Astrocyte (in vitro differentiated cells and primary cell): ENCODE results near the gene KCNH4. TPM values are rescaled to one million over a fixed set of nuclear protein-coding genes. Genes with fewer than 3 reads are reported as not detected.

Source experiments
- DNase-seq: peaks from one replicate; pipeline ENCODE4 v3.0.0-alpha.2; 2010; ENCODE audit warnings: low read depth
- FAIRE-seq: peaks from 2 replicates; lab custom pipeline; 2011; peaks lifted over from hg19 to GRCh38; lab: Jason Lieb, UNC
- H2AFZ ChIP-seq: 2 replicates; pipeline ENCODE4 v1.6.0; 2012; ENCODE audit warnings: low read depth, low read length, inconsistent platforms
- H3K27ac ChIP-seq: 2 replicates; pipeline ENCODE4 v1.5.1; 2011; ENCODE audit warnings: low read depth, low read length, inconsistent platforms
- H3K27me3 ChIP-seq: 2 replicates; pipeline ENCODE4 v1.6.0; 2011; ENCODE audit warnings: low read length, inconsistent platforms; ENCODE audit not compliant: insufficient read depth
- H3K36me3 ChIP-seq: 2 replicates; pipeline ENCODE4 v1.5.1; 2011; ENCODE audit warnings: low read length, inconsistent platforms; ENCODE audit not compliant: insufficient read depth
- H3K4me1 ChIP-seq: 2 replicates; pipeline ENCODE4 v1.5.1; 2011; ENCODE audit warnings: low read length, inconsistent platforms; ENCODE audit not compliant: insufficient read depth
- H3K4me2 ChIP-seq: 2 replicates; pipeline ENCODE4 v1.6.0; 2012; ENCODE audit warnings: low read length, inconsistent platforms
- H3K4me3 ChIP-seq: 2 replicates; pipeline ENCODE4 v1.5.1; 2011; ENCODE audit warnings: low read depth, mild to moderate bottlenecking, low read length, inconsistent platforms; ENCODE audit not compliant: insufficient read depth
- H3K79me2 ChIP-seq: 2 replicates; pipeline ENCODE4 v1.6.0; 2012; ENCODE audit warnings: mild to moderate bottlenecking, low read length, inconsistent platforms; ENCODE audit not compliant: insufficient read depth
- H3K9ac ChIP-seq: 2 replicates; pipeline ENCODE4 v1.6.0; 2012; ENCODE audit warnings: mild to moderate bottlenecking, low read length, inconsistent platforms
- H3K9me3 ChIP-seq: 2 replicates; pipeline ENCODE4 v1.5.1; 2012; ENCODE audit warnings: low read depth, mild to moderate bottlenecking, low read length, inconsistent platforms; ENCODE audit not compliant: insufficient read depth
- H4K20me1 ChIP-seq: 2 replicates; pipeline ENCODE4 v1.6.0; 2012; ENCODE audit warnings: low read length, inconsistent platforms; ENCODE audit not compliant: insufficient read depth
- H3K27ac Mint-ChIP-seq: one replicate; pipeline ENCODE4 v1.8.0; 2021; ENCODE audit warnings: mild to moderate bottlenecking, mixed read lengths; ENCODE audit not compliant: unreplicated experiment
- H3K27me3 Mint-ChIP-seq: one replicate; pipeline ENCODE4 v1.8.0; 2021; ENCODE audit warnings: low read depth, mixed read lengths; ENCODE audit not compliant: unreplicated experiment
- H3K36me3 Mint-ChIP-seq: one replicate; pipeline ENCODE4 v1.8.0; 2021; ENCODE audit warnings: low read depth, mixed read lengths; ENCODE audit not compliant: unreplicated experiment
- H3K4me1 Mint-ChIP-seq: one replicate; pipeline ENCODE4 v1.8.0; 2021; ENCODE audit warnings: low read depth, mixed read lengths; ENCODE audit not compliant: unreplicated experiment
- H3K4me3 Mint-ChIP-seq: one replicate; pipeline ENCODE4 v1.8.0; 2021; ENCODE audit warnings: mild to moderate bottlenecking, moderate library complexity, mixed read lengths; ENCODE audit not compliant: unreplicated experiment
- H3K9me3 Mint-ChIP-seq: one replicate; pipeline ENCODE4 v1.8.0; 2021; ENCODE audit warnings: mild to moderate bottlenecking, mixed read lengths; ENCODE audit not compliant: unreplicated experiment
- EZH2 ChIP-seq: IDR thresholded peaks from 2 replicates; pipeline ENCODE4 v1.6.1; 2012; ENCODE audit warnings: mild to moderate bottlenecking, low read length, inconsistent platforms; ENCODE audit not compliant: insufficient read depth
- total RNA-seq: library from RNA; stranded (reverse); gene quantifications from 2 replicates; pipeline ENCODE4 v1.2.1, GENCODE V29; 2021
- TF ChIP-seq, protein P1 (sequence below): IDR thresholded peaks from 2 replicates; pipeline ENCODE4 v1.5.1; 2011; ENCODE audit warnings: low read depth, mild to moderate bottlenecking, inconsistent platforms, low read length, moderate library complexity; ENCODE audit not compliant: insufficient read depth

The KCNH4 gene
- total RNA-seq, 1 donor from 2014 or later, result not detected

DNA sequence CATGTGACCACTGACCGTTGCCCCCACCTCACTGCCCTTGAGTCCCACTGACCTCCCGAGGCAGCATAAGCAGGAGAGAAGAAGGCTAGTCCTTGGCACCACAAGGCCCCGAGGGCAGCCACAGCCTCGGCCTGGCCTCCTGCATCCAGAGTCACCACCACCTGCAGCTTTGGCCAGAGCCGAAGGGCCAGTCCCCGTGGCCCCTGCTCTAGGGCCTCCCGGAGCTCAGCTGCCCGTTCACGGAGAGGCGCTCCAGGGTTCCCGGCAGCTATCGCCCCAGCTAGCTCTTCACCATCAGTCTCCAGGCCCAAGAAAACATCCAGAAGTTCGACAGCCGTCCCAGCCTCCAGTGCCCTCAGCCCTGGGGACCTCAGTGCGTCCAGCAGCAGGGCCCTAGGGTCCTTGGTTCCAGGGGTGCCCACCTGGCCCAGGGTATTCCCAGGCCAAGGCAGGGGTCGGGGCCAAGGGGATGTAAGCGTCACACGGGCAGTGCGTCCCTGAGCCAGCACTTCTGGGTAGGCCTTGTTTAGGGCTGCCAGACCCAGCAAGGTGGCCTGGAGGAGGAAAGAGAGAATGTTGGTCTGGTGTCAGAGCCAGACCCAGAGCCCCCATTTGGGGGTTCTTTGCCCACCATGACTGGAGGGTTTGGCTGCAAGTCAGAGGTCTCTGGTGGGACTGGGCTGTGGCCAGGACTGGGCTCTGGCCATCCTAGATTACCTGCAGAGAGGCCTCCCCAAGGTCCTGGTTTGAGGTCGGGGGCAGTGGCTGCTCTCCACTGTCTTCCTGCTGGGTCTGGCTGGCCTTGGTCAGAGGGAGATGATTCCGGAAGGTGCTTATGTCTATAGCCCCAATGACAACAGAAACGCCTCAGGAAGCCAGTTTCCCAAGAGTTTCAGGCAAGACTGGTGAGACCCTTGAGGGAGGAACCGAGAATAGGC lies 11.5 kb upstream of the KCNH4 start:
- Mint-ChIP-seq H3K36me3 (no peaks in the 10 kb centered on the region), H3K27me3 (peaks cover 12% of the 10 kb centered on the region), H3K9me3 (no peaks in the 10 kb centered on the region), H3K27ac (no peak overlapping the region), H3K4me1 (no peaks in the 10 kb centered on the region), H3K4me3 (no peak overlapping the region)
- H3K27ac ChIP-seq, result no peak overlapping the region
- H3K4me3 ChIP-seq, result no peak overlapping the region
- H3K4me2 ChIP-seq, result no peak overlapping the region
- no peak overlapping the region for H2AFZ ChIP-seq
- H3K4me1 ChIP-seq, result no peaks in the 10 kb centered on the region
- H4K20me1 ChIP-seq, result no peaks in the 10 kb centered on the region
- H3K27me3 ChIP-seq, result no peaks in the 10 kb centered on the region
- FAIRE-seq (no peak), DNase-seq (no peak)
- H3K36me3 ChIP-seq, result no peaks in the 10 kb centered on the region
- no peak overlapping the region for H3K9ac ChIP-seq
- H3K9me3 ChIP-seq, result no peaks in the 10 kb centered on the region
- TF ChIP-seq EZH2, result no peak
- TF ChIP-seq, protein P1, sequence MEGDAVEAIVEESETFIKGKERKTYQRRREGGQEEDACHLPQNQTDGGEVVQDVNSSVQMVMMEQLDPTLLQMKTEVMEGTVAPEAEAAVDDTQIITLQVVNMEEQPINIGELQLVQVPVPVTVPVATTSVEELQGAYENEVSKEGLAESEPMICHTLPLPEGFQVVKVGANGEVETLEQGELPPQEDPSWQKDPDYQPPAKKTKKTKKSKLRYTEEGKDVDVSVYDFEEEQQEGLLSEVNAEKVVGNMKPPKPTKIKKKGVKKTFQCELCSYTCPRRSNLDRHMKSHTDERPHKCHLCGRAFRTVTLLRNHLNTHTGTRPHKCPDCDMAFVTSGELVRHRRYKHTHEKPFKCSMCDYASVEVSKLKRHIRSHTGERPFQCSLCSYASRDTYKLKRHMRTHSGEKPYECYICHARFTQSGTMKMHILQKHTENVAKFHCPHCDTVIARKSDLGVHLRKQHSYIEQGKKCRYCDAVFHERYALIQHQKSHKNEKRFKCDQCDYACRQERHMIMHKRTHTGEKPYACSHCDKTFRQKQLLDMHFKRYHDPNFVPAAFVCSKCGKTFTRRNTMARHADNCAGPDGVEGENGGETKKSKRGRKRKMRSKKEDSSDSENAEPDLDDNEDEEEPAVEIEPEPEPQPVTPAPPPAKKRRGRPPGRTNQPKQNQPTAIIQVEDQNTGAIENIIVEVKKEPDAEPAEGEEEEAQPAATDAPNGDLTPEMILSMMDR, result no peak
- no peaks in the 10 kb centered on the region for H3K79me2 ChIP-seq

DNA sequence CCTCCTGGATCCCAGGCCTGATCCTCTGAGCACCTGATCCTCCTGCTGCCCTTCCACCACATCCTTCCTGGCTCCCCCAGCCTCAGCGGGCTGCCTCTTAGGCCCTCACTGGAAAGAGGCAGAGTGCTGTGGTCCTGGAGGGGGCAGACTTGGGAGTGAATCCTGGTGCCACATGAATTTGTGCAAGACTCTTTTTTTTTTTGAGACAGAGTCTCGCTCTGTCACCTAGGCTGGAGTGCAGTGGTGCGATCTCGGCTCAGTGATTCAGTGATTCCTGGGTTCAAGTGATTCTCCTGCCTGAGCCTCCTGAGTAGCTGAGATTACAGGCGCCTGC lies 10.3 kb upstream of the KCNH4 start:
- no peaks in the 10 kb centered on the region for H3K4me1 ChIP-seq
- no peaks in the 10 kb centered on the region for H3K27me3 ChIP-seq
- H3K79me2 ChIP-seq, result no peaks in the 10 kb centered on the region
- Mint-ChIP-seq H3K36me3 (no peaks in the 10 kb centered on the region), H3K27ac (no peak overlapping the region), H3K27me3 (peaks cover 12% of the 10 kb centered on the region), H3K4me1 (no peaks in the 10 kb centered on the region), H3K4me3 (no peak overlapping the region), H3K9me3 (no peaks in the 10 kb centered on the region)
- DNase-seq, result no peak
- FAIRE-seq, result no peak
- no peaks in the 10 kb centered on the region for H3K36me3 ChIP-seq
- no peak overlapping the region for H3K4me3 ChIP-seq
- H3K4me2 ChIP-seq, result no peak overlapping the region
- no peak overlapping the region for H3K9ac ChIP-seq
- no peak overlapping the region for H3K27ac ChIP-seq
- H3K9me3 ChIP-seq, result no peaks in the 10 kb centered on the region
- no peaks in the 10 kb centered on the region for H4K20me1 ChIP-seq
- TF ChIP-seq, protein P1, result no peak
- TF ChIP-seq EZH2, result no peak
- H2AFZ ChIP-seq, result no peak overlapping the region
